CD1c-positive myeloid dendritic cell (primary cell): Measurements from ENCODE around the gene TRPM2.

Source experiments
- DNase-seq: peaks from one replicate; pipeline ENCODE4 v3.0.0-alpha.2; 2016; ENCODE audit errors: extremely low spot score

TRPM2 gene

GRCh38 chr21:44444286-44444931 lies 91.0 kb downstream of the TRPM2 start:
- no peak for DNase-seq

GRCh38 chr21:44445145-44445812 lies 91.9 kb downstream of the TRPM2 start:
- no peak for DNase-seq

GRCh38 chr21:44448651-44449131 lies 95.3 kb downstream of the TRPM2 start:
- no peak for DNase-seq

- no peak for DNase-seq
These were observed 96.3 kb downstream of the TRPM2 start for GRCh38 chr21:44449473-44450363.

- DNase-seq = no peak
These were observed 97.0 kb downstream of the TRPM2 start for GRCh38 chr21:44450402-44450801.

GRCh38 chr21:44450999-44451398 lies 97.6 kb downstream of the TRPM2 start:
- no peak for DNase-seq

GRCh38 chr21:44453120-44453519 lies 99.7 kb downstream of the TRPM2 start:
- no peak for DNase-seq

- DNase-seq = no peak
These were observed 100.6 kb downstream of the TRPM2 start for GRCh38 chr21:44454058-44454457.

GRCh38 chr21:44454747-44455523 lies 101.5 kb downstream of the TRPM2 start, which contains the start of gene LRRC3:
TSS of gene LRRC3 (plus strand) at chr21:44455510. CDS start at chr21:44456645, 1,135 bp downstream.
- peak; percentile 93 for DNase-seq

- peak; percentile 54 for DNase-seq
These were observed 102.2 kb downstream of the TRPM2 start for GRCh38 chr21:44455524-44456213.

- DNase-seq = no peak
These were observed 102.9 kb downstream of the TRPM2 start for GRCh38 chr21:44456214-44456914.

- no peak for DNase-seq
These were observed 103.7 kb downstream of the TRPM2 start for GRCh38 chr21:44456915-44457736.

- DNase-seq = no peak
These were observed 105.7 kb downstream of the TRPM2 start for GRCh38 chr21:44458971-44459711.

GRCh38 chr21:44459712-44460440 lies 106.5 kb downstream of the TRPM2 start:
- DNase-seq = no peak

GRCh38 chr21:44460441-44460755 lies 107.0 kb downstream of the TRPM2 start:
- no peak for DNase-seq

- DNase-seq = no peak
These were observed 107.6 kb downstream of the TRPM2 start for GRCh38 chr21:44461005-44461404.

- no peak for DNase-seq
These were observed 108.1 kb downstream of the TRPM2 start for GRCh38 chr21:44461464-44462001.
